Measurements from ENCODE around the gene PRKCA.
A peak's percentile ranks its signal among the peaks of the same experiment; 100 is the strongest.

The PRKCA gene

GRCh38 chr17:66467766-66468165 is 165.4 kb downstream of the PRKCA start:
- Histone ChIP-seq H3K4me2 (ENCODE audit: low read length) (no peak overlapping the region), H3K79me2 (ENCODE audit: low read length) (no peaks in the 10 kb centered on the region), H3K4me1 (ENCODE audit: low read length) (peaks cover 41% of the 10 kb centered on the region), H2AFZ (ENCODE audit: low read depth, low read length) (no peak overlapping the region), H3K4me3 (ENCODE audit: low read length) (no peak overlapping the region), H3K36me3 (replicated peaks; ENCODE audit: low read depth, low read length) (no peaks in the 10 kb centered on the region), H3K9me3 (ENCODE audit: insufficient read depth, low read length) (no peaks in the 10 kb centered on the region), H4K20me1 (ENCODE audit: insufficient read depth, low read length) (no peaks in the 10 kb centered on the region), H3K9ac (ENCODE audit: low read length) (no peak overlapping the region), H3K27ac (ENCODE audit: low read length) (no peak overlapping the region), H3K27me3 (ENCODE audit: low read depth, low read length) (peaks cover 17% of the 10 kb centered on the region)
- TF ChIP-seq CTCF (IDR thresholded peaks at IDR 0.05; ENCODE audit: low read depth, low read length), result no peak
- TF ChIP-seq EZH2phosphoT487 (IDR thresholded peaks at IDR 0.05; ENCODE audit: low read depth), result no peak

GRCh38 chr17:66468241-66469087 is 166.1 kb downstream of the PRKCA start:
- no peak overlapping the region for H2AFZ ChIP-seq (ENCODE audit: low read depth, low read length)
- no peak overlapping the region for H3K27ac ChIP-seq (ENCODE audit: low read length)
- no peak overlapping the region for H3K9ac ChIP-seq (ENCODE audit: low read length)
- TF ChIP-seq EZH2phosphoT487 (IDR thresholded peaks at IDR 0.05; ENCODE audit: low read depth) (no peak), CTCF (IDR thresholded peaks at IDR 0.05; ENCODE audit: low read depth, low read length) (no peak)
- H4K20me1 ChIP-seq (ENCODE audit: insufficient read depth, low read length), result no peaks in the 10 kb centered on the region
- H3K4me1 ChIP-seq (ENCODE audit: low read length), result peaks cover 41% of the 10 kb centered on the region
- H3K4me3 ChIP-seq (ENCODE audit: low read length), result 0 out of 2 replicates have a peak overlapping the region, but pooled peaks have one; percentile 6
- no peaks in the 10 kb centered on the region for H3K36me3 ChIP-seq (replicated peaks; ENCODE audit: low read depth, low read length)
- no peaks in the 10 kb centered on the region for H3K9me3 ChIP-seq (ENCODE audit: insufficient read depth, low read length)
- peak overlapping the region; percentile 53 for H3K4me2 ChIP-seq (ENCODE audit: low read length)
- H3K27me3 ChIP-seq (ENCODE audit: low read depth, low read length), result peaks cover 23% of the 10 kb centered on the region
- no peaks in the 10 kb centered on the region for H3K79me2 ChIP-seq (ENCODE audit: low read length)

- Histone ChIP-seq H2AFZ (ENCODE audit: low read depth, low read length) (no peak overlapping the region), H4K20me1 (ENCODE audit: insufficient read depth, low read length) (no peaks in the 10 kb centered on the region), H3K27me3 (ENCODE audit: low read depth, low read length) (peaks cover 25% of the 10 kb centered on the region), H3K4me1 (ENCODE audit: low read length) (peaks cover 42% of the 10 kb centered on the region), H3K27ac (ENCODE audit: low read length) (no peak overlapping the region), H3K9ac (ENCODE audit: low read length) (no peak overlapping the region), H3K9me3 (ENCODE audit: insufficient read depth, low read length) (no peaks in the 10 kb centered on the region), H3K4me2 (ENCODE audit: low read length) (peak overlapping the region; percentile 53), H3K4me3 (ENCODE audit: low read length) (0 out of 2 replicates have a peak overlapping the region, but pooled peaks have one; percentile 6), H3K36me3 (replicated peaks; ENCODE audit: low read depth, low read length) (no peaks in the 10 kb centered on the region), H3K79me2 (ENCODE audit: low read length) (no peaks in the 10 kb centered on the region)
- TF ChIP-seq EZH2phosphoT487 (IDR thresholded peaks at IDR 0.05; ENCODE audit: low read depth) (no peak), CTCF (IDR thresholded peaks at IDR 0.05; ENCODE audit: low read depth, low read length) (no peak)
Observed at GRCh38 chr17:66469088-66469442, 166.7 kb downstream of the PRKCA start.

- peaks cover 46% of the 10 kb centered on the region for H3K4me1 ChIP-seq (ENCODE audit: low read length)
- H3K27me3 ChIP-seq (ENCODE audit: low read depth, low read length), result peaks cover 27% of the 10 kb centered on the region
- no peaks in the 10 kb centered on the region for H3K9me3 ChIP-seq (ENCODE audit: insufficient read depth, low read length)
- H3K9ac ChIP-seq (ENCODE audit: low read length), result no peak overlapping the region
- H3K79me2 ChIP-seq (ENCODE audit: low read length), result no peaks in the 10 kb centered on the region
- H2AFZ ChIP-seq (ENCODE audit: low read depth, low read length), result no peak overlapping the region
- no peak for TF ChIP-seq EZH2phosphoT487 (IDR thresholded peaks at IDR 0.05; ENCODE audit: low read depth)
- no peak for TF ChIP-seq CTCF (IDR thresholded peaks at IDR 0.05; ENCODE audit: low read depth, low read length)
- no peak overlapping the region for H3K4me3 ChIP-seq (ENCODE audit: low read length)
- no peaks in the 10 kb centered on the region for H4K20me1 ChIP-seq (ENCODE audit: insufficient read depth, low read length)
- no peaks in the 10 kb centered on the region for H3K36me3 ChIP-seq (replicated peaks; ENCODE audit: low read depth, low read length)
- H3K27ac ChIP-seq (ENCODE audit: low read length), result no peak overlapping the region
- peak overlapping the region; percentile 53 for H3K4me2 ChIP-seq (ENCODE audit: low read length)
Observed at GRCh38 chr17:66469461-66469860, 167.0 kb downstream of the PRKCA start.
